GM21576 (cell line): ENCODE results near the gene POLR1B.
A peak's percentile ranks its signal among the peaks of the same experiment; 100 is the strongest.
"Not testable (repeated sequence)": the region's sequence is repeated elsewhere in the genome, so short reads cannot be mapped to it uniquely, and the experiment has no call there.

Experiments used
- ATAC-seq: cut with Tn5 transposase; IDR thresholded peaks from one replicate; pipeline ENCODE4 v1.9.1; 2021; ENCODE audit warnings: mild to moderate bottlenecking, moderate library complexity; ENCODE audit not compliant: unreplicated experiment

POLR1B gene

DNA sequence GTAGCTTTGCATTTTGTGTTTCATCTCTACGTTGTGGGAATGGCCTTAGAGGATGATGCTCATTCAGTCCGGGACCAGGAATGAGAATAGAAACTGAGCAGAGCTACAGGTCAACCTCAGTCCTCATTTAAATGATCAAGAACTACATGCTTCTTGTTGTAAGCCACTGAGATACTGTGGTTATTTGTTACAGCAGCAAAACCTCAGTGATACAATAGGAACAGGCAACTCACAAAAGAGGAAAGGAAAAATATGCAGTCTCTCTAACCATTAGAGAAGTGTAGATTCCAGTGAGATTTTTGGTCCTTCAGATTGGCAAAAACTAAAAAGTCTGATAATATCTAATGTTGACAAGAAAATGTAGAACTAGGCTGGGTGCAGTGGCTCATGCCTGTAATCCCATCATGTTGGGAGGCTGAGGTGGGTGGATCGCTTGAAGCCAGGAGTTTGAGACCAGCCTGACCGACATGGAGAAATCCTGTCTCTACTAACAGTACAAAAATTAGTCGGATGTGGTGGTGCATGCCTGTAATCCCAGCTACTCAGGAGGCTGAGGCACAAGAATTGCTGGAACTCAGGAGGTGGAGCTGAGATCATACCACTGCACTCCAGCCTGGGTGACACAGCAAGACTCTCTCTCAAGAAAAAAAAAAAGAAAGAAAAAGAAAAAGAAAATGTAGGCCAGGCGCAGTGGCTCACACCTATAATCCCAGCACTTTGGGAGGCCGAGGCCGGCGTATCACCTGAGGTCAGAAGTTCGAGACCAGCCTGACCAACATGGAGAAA lies 55.5 kb downstream of the POLR1B start:
- ATAC-seq, result no peak

DNA sequence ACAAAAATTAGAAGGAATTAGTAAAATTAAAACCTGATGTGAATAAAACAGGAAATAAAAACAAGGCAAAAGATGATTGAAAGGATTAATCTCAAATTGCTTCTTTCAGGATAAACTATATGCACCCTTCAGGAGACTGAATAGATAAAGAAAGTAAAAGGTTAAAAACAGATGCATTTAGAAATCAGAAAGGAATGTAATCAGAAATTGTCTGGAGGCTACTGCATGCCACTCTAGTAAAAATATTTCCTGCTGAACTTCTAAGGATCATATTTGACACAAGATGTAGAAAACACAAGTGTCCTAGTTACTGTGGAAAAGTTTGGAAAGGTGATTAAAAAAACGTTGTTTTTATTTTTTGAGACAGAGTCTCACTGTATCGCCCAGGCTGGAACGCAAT lies 58.4 kb downstream of the POLR1B start:
- no peak for ATAC-seq

DNA sequence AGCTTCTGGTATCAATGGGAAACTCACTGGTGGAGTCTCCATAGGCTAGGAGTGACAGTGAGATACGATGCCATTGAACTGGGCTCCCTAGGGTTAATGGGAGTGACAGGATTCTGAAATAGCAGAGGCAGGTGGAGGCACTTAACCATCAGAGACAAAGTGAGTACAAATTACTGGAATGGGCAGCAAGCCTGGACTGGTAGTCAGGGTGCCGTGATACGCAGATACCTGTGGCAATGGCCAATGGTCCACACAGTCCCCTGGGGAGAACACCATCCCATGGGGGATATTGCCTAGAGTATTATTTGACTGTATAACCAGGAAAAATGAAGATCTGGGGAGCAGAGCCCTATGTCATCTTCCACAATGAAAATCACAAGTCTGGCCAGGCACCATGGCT lies 59.5 kb downstream of the POLR1B start:
- ATAC-seq, result no peak

DNA sequence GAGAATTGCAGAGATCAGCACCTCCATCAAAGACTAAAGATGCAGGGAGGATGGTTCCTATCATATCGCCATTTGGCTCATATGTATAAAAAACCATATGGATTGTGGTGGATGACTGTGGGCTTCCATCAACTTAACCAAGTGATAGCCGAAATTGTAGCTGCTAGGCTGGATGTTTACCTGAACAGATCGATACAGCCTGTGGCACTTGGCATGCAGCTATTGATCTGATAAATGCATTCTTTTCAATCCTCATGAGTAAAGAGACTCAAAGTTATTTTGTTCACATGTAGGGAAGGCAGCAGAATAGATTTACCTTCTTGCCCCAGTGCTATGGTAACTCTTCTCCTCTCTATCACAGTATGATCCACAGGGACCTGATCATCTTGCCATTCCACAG lies 60.7 kb downstream of the POLR1B start:
- no peak for ATAC-seq

DNA sequence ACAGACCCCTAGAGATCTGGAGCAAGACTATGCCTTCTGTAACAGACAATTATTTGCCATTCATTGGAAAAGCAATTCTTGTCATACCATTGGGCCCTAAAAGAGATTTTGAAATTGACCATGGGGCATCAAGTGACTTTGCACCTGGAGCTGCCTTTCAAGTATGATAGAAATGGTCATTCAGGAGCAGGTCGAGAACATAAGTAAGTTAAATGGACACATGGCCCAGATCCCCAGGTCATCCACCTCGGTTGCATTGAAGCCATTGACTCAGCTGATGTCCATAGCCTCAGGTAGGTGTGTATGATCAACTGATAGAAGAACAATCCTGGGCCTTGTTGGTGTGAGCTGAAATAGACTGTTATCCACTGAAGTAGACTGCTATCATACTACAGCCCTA lies 61.5 kb downstream of the POLR1B start:
- no peak for ATAC-seq

DNA sequence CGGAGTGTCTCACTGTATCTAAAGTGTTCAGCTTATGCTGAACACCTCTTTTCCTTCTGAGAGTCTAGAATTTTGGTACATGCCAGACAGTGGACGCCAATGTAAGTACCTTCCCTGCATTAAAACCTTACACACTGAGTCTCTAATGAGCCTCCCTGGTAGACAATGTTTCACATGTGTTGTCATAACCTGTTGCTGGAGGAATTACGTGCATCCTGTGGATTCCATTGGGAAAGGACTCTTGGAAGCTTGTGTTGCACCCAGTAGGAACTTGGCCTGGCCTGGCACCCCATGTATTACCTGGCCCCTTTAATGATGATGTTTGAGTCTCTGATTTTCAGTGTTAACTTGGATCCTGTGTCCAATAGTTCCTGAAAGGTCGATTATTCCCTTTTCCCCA lies 62.7 kb downstream of the POLR1B start:
- no peak for ATAC-seq

DNA sequence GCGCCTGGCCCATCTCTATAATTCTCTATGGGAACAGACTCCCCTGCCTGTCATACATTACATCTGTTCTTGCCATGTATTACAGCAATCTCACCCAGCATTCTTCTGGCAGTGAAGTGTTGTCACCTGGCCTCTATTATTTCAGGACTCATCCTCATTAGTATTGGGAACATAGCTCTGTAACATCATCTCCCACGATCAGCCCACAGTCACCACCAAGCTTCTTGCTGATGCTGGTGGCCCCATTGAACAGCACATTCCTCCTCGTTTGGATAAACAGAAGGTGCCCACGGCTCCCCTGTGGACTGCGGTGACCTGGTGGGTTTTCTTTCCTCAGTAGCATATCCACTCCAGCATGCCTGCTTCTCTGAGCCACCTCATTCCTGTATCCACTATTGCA lies 63.7 kb downstream of the POLR1B start:
- no peak for ATAC-seq

DNA sequence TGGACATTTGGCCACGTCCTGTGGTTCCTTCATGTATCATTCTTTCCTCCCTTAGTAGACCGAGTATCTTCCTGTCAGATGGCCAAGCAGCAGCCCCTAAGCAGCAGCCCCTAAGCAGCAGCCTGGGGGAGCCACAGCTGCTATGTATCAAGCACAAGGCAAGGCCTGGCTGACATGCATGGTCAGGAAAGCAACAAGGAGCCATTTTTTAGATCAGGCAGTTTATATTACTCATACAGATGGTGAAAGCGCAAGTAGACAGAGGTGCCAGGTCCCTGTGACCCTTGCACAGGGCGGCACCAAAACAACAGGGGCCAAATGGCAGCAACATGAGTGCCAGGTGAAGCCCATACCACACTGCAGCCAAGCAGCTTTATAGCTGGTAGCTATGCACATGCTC lies 64.3 kb downstream of the POLR1B start:
- ATAC-seq, result no peak

DNA sequence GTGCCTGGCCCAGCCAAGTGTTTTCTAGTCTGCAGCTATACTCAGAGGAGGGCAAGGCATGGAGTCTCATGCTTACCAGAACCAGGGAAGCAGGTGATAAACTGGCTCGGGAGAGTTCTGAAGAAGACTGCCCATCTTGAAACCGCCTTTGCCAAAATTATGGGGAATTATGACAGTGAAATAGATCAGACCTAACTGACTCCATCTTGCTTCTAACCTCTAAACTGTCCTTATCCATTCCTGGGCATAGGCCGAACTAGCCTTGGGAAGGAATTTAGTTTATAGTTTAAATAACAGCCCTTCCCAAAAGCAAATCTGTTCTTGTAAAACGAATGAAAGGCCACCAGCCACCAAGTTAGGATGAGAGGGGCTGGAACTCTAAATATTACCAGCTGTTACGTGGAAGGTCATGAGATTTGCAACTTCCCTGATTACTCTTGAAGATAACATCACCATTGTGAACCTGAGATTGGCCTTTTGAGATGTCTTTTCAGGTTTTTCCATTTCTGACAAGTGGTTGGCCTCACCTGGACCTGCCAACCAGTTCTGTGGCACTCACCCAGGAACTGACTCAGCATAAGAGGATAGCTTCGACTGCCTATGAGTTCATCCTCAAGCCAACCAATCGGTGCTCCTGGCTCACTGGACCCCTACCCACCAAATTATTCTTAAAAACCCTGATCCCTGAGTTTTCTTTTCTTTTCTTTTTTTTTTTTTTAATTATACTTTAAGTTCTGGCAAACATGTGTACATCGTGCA lies 65.6 kb downstream of the POLR1B start:
- ATAC-seq, result no peak

DNA sequence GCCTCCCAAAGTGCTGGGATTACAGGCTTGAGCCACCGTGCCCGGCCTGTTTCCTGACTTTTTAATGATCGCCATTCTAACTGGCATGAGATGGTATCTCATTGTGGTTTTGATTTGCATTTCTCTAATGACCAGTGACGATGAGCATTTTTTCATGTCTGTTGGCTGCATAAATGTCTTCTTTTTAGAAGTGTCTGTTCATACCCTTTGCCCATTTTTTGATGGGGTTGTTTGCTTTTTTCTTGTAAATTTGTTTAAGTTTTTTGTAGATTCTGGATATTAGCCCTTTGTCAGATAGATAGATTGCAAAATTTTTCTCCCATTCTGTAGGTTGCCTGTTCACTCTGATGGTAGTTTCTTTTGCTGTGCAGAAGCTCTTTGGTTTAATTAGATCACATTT lies 67.1 kb downstream of the POLR1B start:
- ATAC-seq, result not testable (repeated sequence)

DNA sequence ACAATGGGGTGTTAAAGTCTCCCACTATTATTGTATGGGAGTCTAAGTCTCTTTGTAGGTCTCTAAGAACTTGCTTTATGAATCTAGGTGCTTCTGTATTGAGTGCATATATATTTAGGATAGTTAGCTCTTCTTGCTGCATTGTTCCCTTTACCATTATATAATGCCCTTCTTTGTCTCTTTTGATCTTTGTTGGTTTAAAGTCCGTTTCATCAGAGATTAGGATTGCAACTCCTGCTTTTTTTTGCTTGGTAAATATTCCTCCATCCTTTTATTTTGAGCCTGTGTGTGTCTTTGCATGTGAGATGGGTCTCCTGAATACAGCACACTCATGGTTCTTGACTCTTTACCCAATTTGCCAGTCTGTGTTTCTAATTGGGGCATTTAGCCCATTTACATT lies 70.0 kb downstream of the POLR1B start:
- not testable (repeated sequence) for ATAC-seq

DNA sequence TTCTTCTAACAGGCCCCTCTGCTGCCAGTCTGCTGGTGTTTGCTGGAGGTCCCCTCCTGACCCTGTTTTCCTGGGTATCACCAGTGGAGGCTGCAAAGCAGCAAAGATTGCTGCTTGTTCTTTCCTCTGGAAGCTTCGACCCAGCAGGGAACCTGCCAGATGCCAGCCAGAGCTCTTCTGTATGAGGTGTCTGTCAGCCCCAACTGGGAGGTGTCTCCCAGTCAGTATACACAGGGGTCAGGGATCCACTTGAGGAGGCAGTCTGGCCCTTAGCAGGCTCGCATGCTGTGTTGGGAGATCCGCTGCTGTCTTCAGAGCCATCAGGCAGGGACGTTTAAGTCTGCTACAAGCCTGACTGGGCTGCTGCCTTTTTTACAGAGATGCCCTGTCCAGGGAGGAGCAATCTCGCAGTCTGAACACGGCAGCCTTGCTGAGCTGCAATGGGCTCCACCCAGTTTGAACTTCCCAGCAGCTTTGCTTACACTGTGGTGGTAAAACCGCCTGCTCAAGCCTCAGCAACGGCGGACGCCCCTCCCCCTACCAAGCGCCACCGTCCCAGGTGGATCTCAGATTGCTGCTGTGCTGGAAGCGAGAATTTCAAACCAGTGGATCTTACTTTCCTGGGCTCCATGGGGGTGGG lies 72.1 kb downstream of the POLR1B start:
- no peak for ATAC-seq

DNA sequence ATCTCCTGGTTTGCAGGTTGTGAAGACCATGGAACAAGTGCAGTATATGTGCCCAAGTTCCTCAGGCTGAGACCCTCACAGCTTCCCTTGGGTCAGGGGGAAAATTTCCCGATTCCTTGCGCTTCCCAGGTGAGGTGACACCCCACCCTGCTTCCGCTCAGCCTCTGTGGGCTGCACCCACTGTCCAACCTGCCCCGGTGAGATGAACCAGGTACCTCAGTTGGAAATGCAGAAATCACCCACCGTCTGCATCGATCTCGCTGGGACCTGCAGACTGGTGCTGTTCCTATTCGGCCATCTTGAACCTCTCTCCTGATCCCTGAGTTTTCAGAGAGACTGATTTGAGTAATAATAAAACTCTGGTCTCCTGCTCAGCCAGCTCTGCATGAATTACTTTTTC lies 72.8 kb downstream of the POLR1B start:
- ATAC-seq, result no peak

DNA sequence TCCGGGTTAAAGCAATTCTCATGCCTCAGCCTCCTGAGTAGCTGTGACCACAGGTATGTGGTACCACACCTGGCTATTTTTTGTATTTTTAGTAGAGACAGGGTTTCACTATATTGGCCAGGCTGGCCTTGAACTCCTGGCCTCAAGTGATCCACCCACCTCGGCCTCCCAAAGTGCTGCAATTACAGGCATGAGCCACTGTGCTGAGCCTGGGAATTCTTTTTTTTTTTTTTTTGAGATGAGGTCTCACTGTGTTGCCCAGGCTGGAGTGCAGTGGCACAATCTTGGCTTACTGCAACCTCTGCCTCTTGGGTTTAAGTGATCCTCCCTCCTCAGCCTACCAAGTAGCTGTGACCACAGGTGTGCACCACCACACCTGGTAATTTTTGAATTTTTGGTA lies 73.5 kb downstream of the POLR1B start:
- ATAC-seq, result not testable (repeated sequence)

DNA sequence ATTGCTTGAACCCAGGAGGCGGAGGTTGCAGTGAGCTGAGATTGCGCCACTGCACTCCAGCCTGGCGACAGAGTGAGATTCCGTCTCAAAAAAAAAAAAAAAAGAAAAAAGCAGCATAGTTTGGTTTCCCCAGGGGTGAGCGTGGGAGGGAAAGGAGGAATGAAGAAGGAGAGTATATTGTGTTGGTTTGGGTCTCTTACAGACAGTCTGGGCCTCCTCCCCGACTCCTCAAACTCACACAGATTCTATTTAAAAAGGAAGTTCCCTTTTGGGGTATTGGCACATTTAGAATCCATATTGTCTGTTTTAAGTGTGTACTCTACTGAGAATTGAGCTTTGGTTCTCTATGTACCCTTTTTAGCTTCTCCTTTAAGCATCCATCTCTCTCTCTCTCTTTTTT lies 76.1 kb downstream of the POLR1B start:
- ATAC-seq, result no peak

DNA sequence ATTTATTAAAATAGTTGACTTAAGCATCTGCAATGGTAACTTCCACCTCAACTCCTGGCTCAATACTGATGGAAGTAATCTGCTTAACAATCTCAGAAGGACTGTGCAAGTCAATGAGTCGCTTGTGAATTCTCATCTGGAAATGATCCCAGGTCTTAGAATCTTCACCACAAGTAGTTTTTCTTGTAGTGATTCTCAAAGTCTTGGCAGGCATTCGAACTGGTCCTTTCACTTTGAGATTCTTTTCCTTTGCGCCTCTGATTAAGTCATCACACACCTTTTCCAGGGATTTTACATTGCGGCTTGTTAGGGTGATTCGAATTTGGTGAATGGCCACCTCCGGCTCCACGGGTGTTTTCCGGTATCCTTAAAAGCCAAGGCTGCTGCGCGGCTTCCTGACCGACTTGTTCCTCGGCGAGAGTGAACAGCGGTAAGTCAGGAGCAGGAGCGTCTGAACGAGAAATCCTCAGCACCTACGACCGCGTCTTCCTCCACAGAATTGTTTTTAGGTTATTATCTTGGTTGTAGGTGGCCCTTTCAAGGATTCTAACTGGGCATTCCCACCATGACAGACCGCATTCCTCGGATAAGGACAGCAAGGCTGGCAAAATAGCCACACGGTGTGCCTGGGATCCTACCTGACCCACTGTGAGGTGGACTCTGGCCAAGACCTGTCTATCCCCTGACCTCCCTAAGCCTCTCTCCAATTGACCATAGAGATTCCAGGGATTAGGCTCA lies 79.7 kb downstream of the POLR1B start:
- no peak for ATAC-seq

DNA sequence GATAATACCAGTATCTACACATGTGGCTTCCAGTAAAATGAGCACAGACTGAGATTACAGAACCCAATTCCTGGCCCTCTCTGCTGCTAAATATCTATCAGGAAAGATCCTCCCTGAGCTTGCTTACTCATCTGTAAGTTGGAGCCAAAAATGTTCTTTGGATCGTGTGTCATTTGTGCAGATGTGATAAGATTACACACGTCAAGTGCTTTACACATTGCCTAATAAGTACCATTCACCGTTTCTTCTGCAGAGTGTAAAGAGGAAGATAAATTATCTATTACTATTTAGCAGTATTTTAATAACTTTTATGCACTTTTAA lies 80.2 kb downstream of the POLR1B start:
- ATAC-seq, result no peak

DNA sequence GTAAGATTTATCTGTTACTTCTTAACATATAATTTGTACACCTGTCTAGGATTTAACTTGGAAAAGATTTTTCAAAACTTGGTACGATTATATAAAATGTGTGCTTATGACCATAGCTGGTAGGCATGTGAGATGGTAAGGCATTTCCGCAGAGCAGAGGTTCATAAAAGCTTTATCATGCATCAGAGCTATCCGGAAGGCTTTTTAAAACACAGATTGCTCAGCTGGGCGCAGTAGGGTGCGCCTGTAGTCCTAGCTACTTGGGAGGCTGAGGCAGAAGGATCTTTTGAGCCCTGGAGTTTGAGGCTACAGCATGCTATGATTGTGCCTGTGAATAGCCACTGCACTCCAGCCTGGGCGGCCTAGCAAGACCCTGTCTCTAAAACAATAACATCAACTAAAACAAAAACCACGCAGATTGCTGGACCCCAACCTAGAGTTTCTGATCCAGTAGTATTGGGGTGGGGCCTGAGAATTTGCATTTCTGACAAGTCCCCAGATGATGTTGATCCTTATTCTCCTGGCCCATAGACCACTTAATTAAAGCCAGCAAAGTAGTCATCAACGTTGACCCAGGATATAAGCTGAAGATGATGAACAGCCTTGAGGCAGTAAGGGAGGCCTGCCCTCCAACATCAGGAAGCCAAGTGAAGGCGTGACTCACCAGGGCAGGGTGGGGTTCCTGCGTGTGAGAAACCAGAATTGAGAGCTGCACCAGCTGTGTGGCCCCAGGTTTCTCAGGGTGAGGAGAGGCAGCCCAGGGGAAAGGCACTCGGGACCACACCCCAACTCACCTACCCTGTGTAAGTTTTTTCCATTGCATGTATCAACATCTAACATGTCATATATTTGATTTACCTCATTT lies 81.9 kb downstream of the POLR1B start:
- ATAC-seq, result peak; percentile 79

DNA sequence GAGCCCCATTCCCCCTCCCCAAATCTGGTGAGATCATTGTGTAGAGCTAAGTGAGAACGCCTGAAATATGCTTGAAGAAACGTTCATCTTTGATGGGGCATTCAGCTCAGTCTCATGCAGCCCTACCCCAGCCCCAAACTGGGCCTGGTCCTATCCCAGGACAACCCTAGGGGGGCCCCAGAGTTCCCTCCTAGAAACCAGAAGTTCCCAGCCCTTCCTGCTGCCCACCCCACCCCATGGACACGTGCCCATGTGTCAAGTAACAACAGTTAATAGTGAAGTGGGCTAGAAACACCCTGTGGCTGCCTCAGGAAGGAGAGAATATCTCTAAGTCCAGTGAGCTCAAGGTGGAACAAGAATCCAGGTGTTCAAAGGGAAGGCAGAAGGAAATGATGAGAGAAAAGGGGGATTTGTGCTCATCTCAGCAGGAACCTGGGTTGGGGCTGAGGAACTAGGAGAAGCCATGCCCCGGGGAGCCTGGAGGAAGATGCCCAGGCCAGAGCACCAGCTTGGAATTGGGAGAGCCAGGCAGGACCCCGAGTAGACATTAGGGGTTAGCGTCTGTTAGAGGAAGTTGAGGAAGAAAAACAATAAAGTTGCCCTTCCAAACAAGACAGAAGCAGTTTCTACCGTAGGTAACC lies 83.3 kb downstream of the POLR1B start:
- ATAC-seq, result no peak

DNA sequence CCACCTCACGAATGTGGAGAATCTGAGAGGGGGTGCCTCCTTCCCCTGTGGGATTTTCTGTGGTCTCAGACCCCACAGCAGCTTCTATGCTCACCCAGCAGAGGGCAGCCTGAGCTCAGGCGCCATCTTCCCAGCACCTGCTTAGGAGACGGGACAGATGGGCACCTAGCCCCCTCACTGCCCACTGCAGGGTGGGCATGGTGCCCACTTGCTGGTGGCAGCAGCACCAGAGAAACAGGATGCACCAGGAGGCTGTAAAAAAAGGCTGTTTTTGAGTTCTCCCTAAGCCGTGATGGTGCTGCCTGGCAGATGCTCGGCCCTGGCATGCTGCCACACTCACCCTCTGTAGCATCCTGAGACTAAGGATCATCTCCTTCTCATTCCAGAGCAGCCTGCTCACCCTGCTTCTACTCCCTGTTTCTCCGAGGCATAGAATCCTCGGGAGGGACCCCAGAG lies 84.4 kb downstream of the POLR1B start:
- peak; percentile 54 for ATAC-seq
